Kasumi-1 (cell line): Measurements from ENCODE around the gene RPN1.
"Not testable (repeated sequence)": the region's sequence is repeated elsewhere in the genome, so short reads cannot be mapped to it uniquely, and the experiment has no call there.

Experiments used
- DNase-seq, 2 experiments: peaks; one replicate each; lab custom pipeline; 2025; lab: John Stamatoyannopoulos, UW

The RPN1 gene

DNA sequence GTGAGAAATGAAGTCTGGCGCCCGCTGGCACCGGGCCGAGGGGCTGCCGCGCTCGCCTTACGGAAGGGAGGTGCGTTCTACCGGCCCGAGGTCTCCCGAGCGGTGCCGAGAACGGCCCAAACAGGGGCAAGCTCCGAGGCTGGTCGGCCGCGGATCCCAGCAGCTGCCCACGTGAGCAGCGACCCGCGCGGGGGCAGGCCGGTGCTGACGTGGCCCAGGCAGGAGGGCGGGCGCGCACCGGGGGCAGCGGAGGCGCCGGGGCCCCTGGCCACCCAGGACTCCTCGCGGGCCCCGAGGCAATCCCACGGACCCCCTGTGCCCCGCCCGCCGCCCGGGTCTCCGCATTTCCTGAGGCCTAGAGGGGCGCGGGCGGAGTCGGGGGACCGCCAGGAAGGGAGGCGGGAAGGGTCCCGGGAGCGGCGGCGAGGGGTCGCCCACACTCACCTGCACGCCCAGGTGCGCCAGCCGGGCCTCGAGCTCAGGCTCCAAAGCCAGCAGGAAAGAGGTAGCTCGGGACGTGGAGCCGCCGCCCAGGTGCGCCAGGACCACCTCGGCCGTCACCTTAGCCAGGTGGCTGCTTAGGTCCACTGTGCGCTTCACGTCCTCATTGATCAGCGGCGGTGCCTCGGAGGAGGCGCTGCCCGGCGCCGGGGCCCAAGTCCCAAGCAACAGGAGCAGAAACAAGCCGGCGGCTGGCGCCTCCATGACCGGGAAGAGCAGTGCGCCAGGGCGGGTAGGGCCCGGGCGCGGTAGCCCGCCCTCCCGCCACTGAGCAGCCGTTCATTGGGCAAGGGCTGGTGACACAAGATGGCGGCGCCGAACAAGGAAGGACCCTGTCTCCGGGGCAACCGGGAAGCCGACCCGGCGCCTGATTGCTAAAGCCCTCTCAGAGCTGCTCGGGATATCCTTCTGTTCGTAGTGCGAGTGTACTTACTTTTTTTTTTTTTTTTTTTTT lies at the start of gene RPN1:
Gene RPN1, minus strand, starts transcription at position 723 of the 955 bp plus-strand sequence. Its CDS starts 18 bp downstream, at position 705.
- DNase-seq = peak; percentile 93 to 96

- peak; percentile 15 to 18 for DNase-seq
Observed at GRCh38 chr3:128698211-128699047, 47.8 kb upstream of the RPN1 start.

GRCh38 chr3:128697341-128697740 lies 46.7 kb upstream of the RPN1 start:
- peak in 1 of 2 experiments; percentile 34 for DNase-seq

GRCh38 chr3:128693696-128694095 lies 43.1 kb upstream of the RPN1 start:
- DNase-seq = no peak

DNA sequence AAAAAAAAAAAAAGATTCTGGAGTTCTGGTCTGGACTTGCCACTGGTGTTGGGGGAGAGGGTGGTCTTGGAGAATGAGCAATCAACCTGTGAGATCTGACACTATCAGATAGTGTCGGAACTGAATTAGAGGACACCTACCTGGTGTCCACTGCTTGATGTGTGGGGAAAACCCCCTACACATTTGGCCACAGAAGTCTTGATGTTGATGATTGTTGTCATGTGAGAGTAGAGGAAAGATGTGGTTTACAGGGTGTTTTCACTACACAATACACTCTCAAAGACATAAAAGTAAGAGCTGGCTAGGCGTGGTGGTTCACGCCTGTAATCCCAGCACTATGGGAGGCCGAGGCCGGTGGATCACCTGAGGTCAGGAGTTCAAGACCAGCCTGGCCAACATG lies 38.4 kb upstream of the RPN1 start:
- no peak for DNase-seq

DNA sequence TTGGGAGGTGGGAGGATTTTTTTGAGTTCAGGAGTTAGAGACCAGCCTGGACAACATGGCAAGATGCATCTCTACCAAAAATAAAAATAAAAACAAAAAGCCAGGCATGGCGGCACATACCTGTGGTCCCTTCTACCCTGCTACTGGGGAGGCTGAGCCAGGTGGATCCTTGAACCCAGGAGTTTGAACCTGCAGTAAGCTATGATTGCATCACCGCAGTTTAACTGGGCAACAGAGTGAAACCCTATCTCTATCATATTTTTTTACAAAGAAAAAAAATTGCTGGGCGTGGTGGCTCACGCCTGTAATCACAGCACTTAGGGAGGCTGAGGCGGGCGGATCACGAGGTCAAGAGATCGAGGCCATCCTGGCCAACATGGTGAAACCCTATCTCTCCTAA lies 35.8 kb upstream of the RPN1 start:
- no peak for DNase-seq

DNA sequence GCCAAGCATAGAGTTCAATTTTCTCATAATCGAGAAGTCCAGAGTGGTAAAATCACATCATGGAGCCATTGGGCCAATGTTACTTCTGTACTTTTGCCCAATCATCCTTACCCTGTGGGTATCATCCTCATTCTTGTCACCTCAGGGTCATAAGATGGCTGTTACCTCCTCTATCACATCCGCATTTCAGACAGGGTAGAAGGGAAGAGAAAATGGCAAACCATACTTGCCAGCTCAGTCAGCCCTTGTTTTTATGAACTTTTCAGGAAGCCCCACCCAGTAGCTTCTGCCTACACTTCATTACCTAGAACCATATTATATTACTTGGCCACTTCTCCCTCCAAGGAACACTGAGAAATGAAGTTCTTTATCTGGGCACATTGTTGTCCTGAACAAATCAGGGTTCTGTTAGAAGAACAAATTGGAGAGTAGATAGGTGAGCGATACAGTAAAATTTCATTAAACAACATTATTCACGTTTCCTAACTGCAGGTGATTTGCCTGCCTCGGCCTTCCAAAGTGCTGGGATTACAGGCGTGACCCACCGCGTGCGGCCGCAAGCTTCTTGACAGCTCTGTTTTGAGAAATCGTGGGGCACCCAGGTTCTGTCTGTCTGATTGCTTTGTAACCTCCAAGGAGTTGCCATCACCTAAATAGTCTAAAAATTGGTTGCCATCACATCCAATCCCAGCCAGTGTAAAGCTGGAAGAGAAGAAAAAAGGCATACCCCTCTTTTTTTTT lies 34.5 kb upstream of the RPN1 start:
- DNase-seq = no peak

DNA sequence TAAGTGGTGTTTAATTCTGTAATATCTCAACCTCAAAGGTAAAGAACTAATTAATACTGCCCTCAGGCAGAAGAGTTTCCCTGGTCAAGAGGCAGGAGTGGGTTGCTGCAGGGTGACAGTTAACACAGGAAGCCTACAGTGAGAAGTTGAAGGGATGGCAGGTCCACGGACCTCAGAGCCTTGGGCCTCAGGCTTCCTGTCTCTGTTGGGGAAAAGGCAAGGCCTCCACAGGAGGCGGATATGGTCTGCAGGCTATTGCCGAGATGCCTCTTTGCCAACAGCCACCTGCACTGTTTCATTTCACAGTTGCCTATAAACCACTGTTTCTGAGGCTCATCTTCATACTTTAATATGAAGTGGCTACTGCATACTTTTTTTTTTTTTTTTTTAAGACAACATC lies 33.3 kb upstream of the RPN1 start:
- DNase-seq = peak; percentile 79 to 82

DNA sequence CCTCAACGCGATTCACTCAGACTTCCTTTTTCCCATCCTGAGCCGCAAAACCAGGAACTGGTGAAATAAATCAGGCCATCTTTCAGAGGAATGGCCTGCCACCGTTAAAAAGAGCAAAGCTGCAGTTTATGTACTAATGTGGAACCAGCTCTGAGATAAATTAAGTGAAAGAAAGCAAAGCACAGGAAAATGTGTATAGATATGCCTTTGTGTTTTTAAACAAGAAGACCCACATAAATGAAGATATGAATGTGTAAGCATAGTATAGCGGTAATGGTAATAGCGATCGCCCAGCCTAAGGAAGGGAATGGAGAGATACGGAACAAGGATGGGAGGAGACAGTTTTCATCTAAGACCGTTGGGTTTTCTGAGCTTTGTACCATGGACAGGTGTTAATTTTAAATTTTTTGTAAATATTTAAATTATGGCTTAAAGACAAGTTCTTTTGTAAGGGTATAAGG lies 30.8 kb upstream of the RPN1 start:
- peak in 1 of 2 experiments; percentile 30 for DNase-seq

DNA sequence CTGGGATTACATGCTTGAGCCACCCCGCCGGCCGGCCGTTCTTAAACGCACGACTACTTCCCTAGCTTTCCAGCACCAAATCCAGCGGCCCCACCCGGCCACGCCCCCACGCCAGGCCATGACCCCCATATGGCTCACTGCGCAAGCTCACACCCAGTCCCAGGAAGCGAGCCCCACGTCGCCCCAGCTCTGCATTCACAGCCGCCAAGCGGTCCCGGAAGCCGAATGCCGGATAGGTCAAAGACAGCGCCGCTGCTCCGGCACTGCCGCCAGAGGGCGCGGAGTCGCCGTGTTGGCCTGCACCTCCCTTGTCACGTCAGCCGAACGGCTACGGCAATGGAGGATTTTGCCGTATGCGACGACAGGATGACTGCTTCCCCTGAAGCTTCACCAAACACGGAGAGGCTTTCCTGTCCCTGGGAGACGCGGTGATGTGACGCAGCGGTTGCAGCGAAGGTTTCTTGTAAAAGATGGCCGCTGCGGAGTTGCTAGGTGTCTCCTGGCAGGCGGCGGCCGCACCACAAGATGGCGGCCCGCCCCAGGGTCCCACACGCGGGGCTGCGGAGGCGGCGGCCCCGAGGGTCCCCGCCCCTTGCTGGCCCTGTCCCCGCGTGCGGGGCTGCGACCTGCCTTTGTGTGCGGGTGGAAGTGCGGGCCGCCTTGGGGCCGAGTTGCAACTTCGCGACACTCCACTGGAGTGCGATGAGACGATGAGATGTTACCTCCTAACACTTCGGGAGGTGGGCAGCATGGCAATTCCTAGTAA lies 30.2 kb upstream of the RPN1 start:
- peak; percentile 96 for DNase-seq

GRCh38 chr3:128679338-128679737 lies 28.7 kb upstream of the RPN1 start:
- peak; percentile 31 to 45 for DNase-seq

GRCh38 chr3:128675802-128676201 lies 25.2 kb upstream of the RPN1 start:
- not testable (repeated sequence) for DNase-seq

GRCh38 chr3:128674161-128674784 lies 23.7 kb upstream of the RPN1 start:
- DNase-seq = peak in 1 of 2 experiments; percentile 49

GRCh38 chr3:128667641-128668040 lies 17.0 kb upstream of the RPN1 start:
- peak in 1 of 2 experiments; percentile 26 for DNase-seq

DNA sequence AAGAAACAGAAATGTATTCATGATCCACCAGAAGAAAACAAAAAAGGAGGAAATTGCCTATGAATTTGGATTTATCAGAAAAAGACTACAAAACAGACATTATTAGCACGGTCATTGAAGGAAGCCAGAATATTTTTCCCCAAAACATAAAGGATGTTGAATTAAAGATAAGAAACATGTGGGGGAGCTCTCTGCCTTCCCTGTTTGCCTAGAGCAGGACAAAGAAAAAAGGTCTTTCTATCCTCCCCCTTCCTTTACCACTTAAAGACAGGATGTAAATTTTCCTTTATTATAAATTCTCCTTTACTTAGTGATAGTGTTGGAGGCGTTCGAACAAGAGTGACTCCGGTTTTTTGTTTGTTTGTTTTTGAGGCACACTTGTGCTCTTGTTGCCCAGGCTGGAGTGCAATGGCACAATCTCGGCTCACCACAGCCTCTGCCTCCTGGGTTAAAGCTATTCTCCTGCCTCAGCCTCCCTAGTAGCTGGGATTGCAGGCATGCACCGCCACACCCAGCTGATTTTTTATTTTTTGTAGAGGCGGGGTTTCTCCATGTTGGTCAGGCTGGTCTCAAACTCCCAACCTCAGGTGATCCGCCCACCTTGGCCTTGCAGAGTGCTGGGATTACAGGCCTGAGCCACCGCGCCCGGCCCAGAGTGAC lies 14.9 kb upstream of the RPN1 start:
- DNase-seq = peak; percentile 52 to 61

DNA sequence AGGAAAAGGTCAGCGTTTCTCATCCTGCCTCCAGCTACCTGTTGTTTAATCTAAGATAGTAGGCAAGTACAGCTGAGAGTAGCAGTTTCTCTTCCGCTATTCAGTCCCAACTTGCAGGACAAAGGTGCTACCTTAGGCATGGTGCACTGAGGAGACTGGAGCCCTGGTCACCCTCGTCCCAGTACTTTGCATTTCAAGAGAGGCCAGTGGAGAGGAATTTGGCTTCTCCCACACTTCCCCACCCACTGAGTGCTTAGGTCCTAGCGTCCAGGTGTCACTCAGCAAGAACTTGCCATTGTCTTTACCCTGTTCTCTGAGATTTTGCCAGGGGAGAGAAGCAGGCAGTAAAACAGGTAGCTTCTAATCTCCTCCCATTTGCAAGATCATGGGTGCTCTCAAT lies 12.5 kb upstream of the RPN1 start:
- no peak for DNase-seq

- DNase-seq = no peak
Observed at GRCh38 chr3:128655531-128655930, 4.9 kb upstream of the RPN1 start.

GRCh38 chr3:128653993-128654805 lies 3.6 kb upstream of the RPN1 start:
- not testable (repeated sequence) for DNase-seq

- DNase-seq = not testable (repeated sequence)
Observed at GRCh38 chr3:128653383-128653992, 2.9 kb upstream of the RPN1 start.
